ENCODE data around the gene TTC23. TPM values are rescaled to one million over a fixed set of nuclear protein-coding genes. Genes with fewer than 3 reads are reported as not detected.
"Not testable (repeated sequence)": the region's sequence is repeated elsewhere in the genome, so short reads cannot be mapped to it uniquely, and the experiment has no call there.

TTC23 gene
- total RNA-seq, 1 donor from 2014 or later, result 47.3 TPM

GRCh38 chr15:99250494-99250856 is 1.1 kb upstream of the TTC23 start:
- DNase-seq (ENCODE audit: low read depth), result no peak

GRCh38 chr15:99250001-99250400 is 620 bp upstream of the TTC23 start:
- no peak for DNase-seq (ENCODE audit: low read depth)

- no peak for DNase-seq (ENCODE audit: low read depth)
Observed at GRCh38 chr15:99248000-99248715, 1.2 kb downstream of the TTC23 start.

GRCh38 chr15:99247062-99247461 is 2.3 kb downstream of the TTC23 start:
- DNase-seq (ENCODE audit: low read depth), result no peak

- no peak for DNase-seq (ENCODE audit: low read depth)
Observed at GRCh38 chr15:99244306-99244705, 5.1 kb downstream of the TTC23 start.

GRCh38 chr15:99241752-99242151 is 7.6 kb downstream of the TTC23 start:
- no peak for DNase-seq (ENCODE audit: low read depth)

GRCh38 chr15:99239545-99240198 is 9.7 kb downstream of the TTC23 start:
- no peak for DNase-seq (ENCODE audit: low read depth)

- DNase-seq (ENCODE audit: low read depth), result no peak
Observed at GRCh38 chr15:99238849-99239248, 10.5 kb downstream of the TTC23 start.

- not testable (repeated sequence) for DNase-seq (ENCODE audit: low read depth)
Observed at GRCh38 chr15:99234160-99234559, 15.2 kb downstream of the TTC23 start.

GRCh38 chr15:99232740-99233139 is 16.6 kb downstream of the TTC23 start:
- no peak for DNase-seq (ENCODE audit: low read depth)

GRCh38 chr15:99230867-99231266 is 18.5 kb downstream of the TTC23 start:
- no peak for DNase-seq (ENCODE audit: low read depth)

GRCh38 chr15:99228120-99228770 is 21.1 kb downstream of the TTC23 start:
- no peak for DNase-seq (ENCODE audit: low read depth)

GRCh38 chr15:99226802-99227201 is 22.6 kb downstream of the TTC23 start:
- DNase-seq (ENCODE audit: low read depth), result no peak

GRCh38 chr15:99224372-99225214 is 24.8 kb downstream of the TTC23 start:
- no peak for DNase-seq (ENCODE audit: low read depth)

- peak; percentile 58 for DNase-seq (ENCODE audit: low read depth)
Observed at GRCh38 chr15:99213187-99213811, 36.1 kb downstream of the TTC23 start.

GRCh38 chr15:99212406-99212805 is 37.0 kb downstream of the TTC23 start:
- DNase-seq (ENCODE audit: low read depth), result peak; percentile 41

GRCh38 chr15:99211926-99212325 is 37.5 kb downstream of the TTC23 start:
- DNase-seq (ENCODE audit: low read depth), result peak; percentile 16

GRCh38 chr15:99210334-99210733 is 39.0 kb downstream of the TTC23 start:
- no peak for DNase-seq (ENCODE audit: low read depth)

- no peak for DNase-seq (ENCODE audit: low read depth)
Observed at GRCh38 chr15:99209326-99209725, 40.1 kb downstream of the TTC23 start.

- DNase-seq (ENCODE audit: low read depth), result no peak
Observed at GRCh38 chr15:99207672-99208071, 41.7 kb downstream of the TTC23 start.

- no peak for DNase-seq (ENCODE audit: low read depth)
Observed at GRCh38 chr15:99202176-99202552, 47.2 kb downstream of the TTC23 start.
